ENCODE data around the gene GNAL.
"Not testable (repeated sequence)": the region's sequence is repeated elsewhere in the genome, so short reads cannot be mapped to it uniquely, and the experiment has no call there.

The GNAL gene

GRCh38 chr18:11909591-11910026 is 220.5 kb downstream of the GNAL start:
- H3K4me1 ChIP-seq (ENCODE audit: control insufficient read depth, insufficient read depth, low read length): 0 out of 2 replicates have a peak, but pooled peaks cover 4% of the 10 kb centered on the region
- TF ChIP-seq ZNF704 (tag by site-specific recombination; IDR thresholded peaks at IDR 0.05) (no peak), ZNF26 (tag by site-specific recombination; IDR thresholded peaks at IDR 0.05) (no peak), ZBTB10 (tag by site-specific recombination; IDR thresholded peaks at IDR 0.05) (no peak), PRDM10 (tag by site-specific recombination; IDR thresholded peaks at IDR 0.05) (no peak)
- no peak overlapping the region for H3K4me3 ChIP-seq (ENCODE audit: low read depth, low read length)
- no peak overlapping the region for H3K27ac ChIP-seq (ENCODE audit: extremely low read depth, low read depth, low read length)
- no peaks in the 10 kb centered on the region for H3K9me3 ChIP-seq (ENCODE audit: control insufficient read depth, insufficient read depth, low read depth, low read length)
- CTCF ChIA-PET: interaction anchor here (0.5 to 0.9 kb wide), 6 partner anchors 9 to 254 kb away, joined by 3 to 6 read pairs (median 3); partner anchors contain the start of gene GNAL
- POLR2A ChIA-PET: interaction anchor here (1.5 to 1.9 kb wide), 2 partner anchors 12 to 72 kb away, joined by 7 to 8 read pairs; partner anchors contain the start of gene IMPA2
- peaks cover 5 to 10% of the 10 kb centered on the region in 2 experiments; a peak in 2 of 3 replicates for H3K36me3 ChIP-seq (ENCODE audit: control insufficient read depth in 2 of 2, insufficient read depth in 1 of 2, low read length in 2 of 2)

GRCh38 chr18:11916880-11917279 is 227.8 kb downstream of the GNAL start:
- H3K4me1 ChIP-seq (ENCODE audit: control insufficient read depth, insufficient read depth, low read length); H3K4me3 ChIP-seq (ENCODE audit: low read depth, low read length); H3K27ac ChIP-seq (ENCODE audit: extremely low read depth, low read depth, low read length); H3K36me3 ChIP-seq (ENCODE audit: control insufficient read depth in 2 of 2, insufficient read depth in 1 of 2, low read length in 2 of 2); POLR2A ChIA-PET; CTCF ChIA-PET; H3K9me3 ChIP-seq (ENCODE audit: control insufficient read depth, insufficient read depth, low read depth, low read length): not testable (repeated sequence)

- POLR2A ChIA-PET; H3K4me3 ChIP-seq (ENCODE audit: low read depth, low read length); H3K4me1 ChIP-seq (ENCODE audit: control insufficient read depth, insufficient read depth, low read length); H3K36me3 ChIP-seq (ENCODE audit: control insufficient read depth in 2 of 2, insufficient read depth in 1 of 2, low read length in 2 of 2); H3K27ac ChIP-seq (ENCODE audit: extremely low read depth, low read depth, low read length); H3K9me3 ChIP-seq (ENCODE audit: control insufficient read depth, insufficient read depth, low read depth, low read length): not testable (repeated sequence)
- CTCF ChIA-PET: interaction anchor here (0.6 to 1.2 kb wide), 2 partner anchors 17 to 19 kb away, joined by 3 to 6 read pairs; no protein-coding TSS in a partner anchor
Observed at GRCh38 chr18:11919522-11919921, 230.5 kb downstream of the GNAL start.

GRCh38 chr18:11923450-11923849 is 234.4 kb downstream of the GNAL start:
- Histone ChIP-seq H3K4me3 (ENCODE audit: low read depth, low read length) (no peak overlapping the region), H3K9me3 (ENCODE audit: control insufficient read depth, insufficient read depth, low read depth, low read length) (no peaks in the 10 kb centered on the region), H3K36me3 (ENCODE audit: control insufficient read depth in 2 of 2, insufficient read depth in 1 of 2, low read length in 2 of 2) (no peaks in the 10 kb centered on the region), H3K4me1 (ENCODE audit: control insufficient read depth, insufficient read depth, low read length) (no peaks in the 10 kb centered on the region), H3K27ac (ENCODE audit: extremely low read depth, low read depth, low read length) (no peak overlapping the region)
- CTCF ChIA-PET: interaction anchor here (3.1 to 8.0 kb wide), 2 partner anchors 14 to 72 kb away, joined by 19 to 87 read pairs; no protein-coding TSS in a partner anchor
- POLR2A ChIA-PET: interaction anchor here (1.0 kb wide), 1 partner anchor 58 kb away, joined by 3 read pairs; the partner anchor contains the start of gene IMPA2
- no peak for TF ChIP-seq ZNF707 (tag by site-specific recombination; IDR thresholded peaks at IDR 0.05)
- TF ChIP-seq ZNF473 (tag by site-specific recombination; IDR thresholded peaks at IDR 0.05): no peak
- no peak for TF ChIP-seq ZNF114 (tag by site-specific recombination; IDR thresholded peaks at IDR 0.05)
- no peak for TF ChIP-seq ZFP69B (tag by site-specific recombination; IDR thresholded peaks at IDR 0.05)
- no peak for TF ChIP-seq ZNF623 (tag by site-specific recombination; IDR thresholded peaks at IDR 0.05)
- no peak for TF ChIP-seq PRDM10 (tag by site-specific recombination; IDR thresholded peaks at IDR 0.05)
- no peak for TF ChIP-seq SP3 (tag by site-specific recombination; IDR thresholded peaks at IDR 0.05)

Measured in HEK293 (cell line).